Measurements from ENCODE around the gene STS.
"Not testable (repeated sequence)": the region's sequence is repeated elsewhere in the genome, so short reads cannot be mapped to it uniquely, and the experiment has no call there.

Gene STS

DNA sequence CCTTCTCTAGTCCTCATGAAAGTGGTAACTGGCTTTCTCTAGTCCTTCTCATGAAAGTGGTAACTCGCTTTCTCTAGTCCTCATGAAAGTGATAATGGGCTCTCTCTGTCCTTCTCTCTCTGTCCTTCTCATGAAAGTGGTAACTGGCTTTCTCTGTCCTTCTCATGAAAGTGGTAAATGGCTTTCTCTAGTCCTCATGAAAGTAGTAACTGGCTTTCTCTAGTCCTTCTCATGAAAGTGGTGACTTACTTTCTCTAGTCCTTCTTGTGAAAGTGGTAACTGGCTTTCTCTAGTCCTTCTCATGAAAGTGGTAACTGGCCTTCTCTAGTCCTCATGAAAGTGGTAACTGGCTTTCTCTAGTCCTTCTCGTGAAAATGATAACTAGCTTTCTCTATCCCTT, 31.3 kb downstream of the STS start:
- not testable (repeated sequence) for FAIRE-seq; DNase-seq (ENCODE audit: low spot score)

DNA sequence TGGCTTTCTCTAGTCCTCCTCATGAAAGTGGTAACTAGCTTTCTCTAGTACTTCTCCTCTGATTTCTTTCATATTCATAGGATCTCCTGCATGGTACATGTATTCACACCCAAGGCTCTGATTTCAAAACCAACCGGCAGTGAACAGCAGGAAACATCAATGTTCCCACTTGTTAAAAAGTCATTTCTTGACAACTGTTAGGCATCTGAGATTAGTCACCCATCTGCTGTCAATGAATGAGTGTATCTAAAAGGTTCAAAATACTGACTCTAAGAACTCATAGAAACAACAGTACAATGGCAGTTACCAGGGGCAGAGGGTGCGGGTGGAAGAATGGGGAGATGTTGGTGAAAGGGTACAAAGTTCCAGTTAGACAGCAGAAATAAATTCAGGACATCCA, 31.9 kb downstream of the STS start:
- DNase-seq (ENCODE audit: low spot score) (no peak), FAIRE-seq (no peak)

DNA sequence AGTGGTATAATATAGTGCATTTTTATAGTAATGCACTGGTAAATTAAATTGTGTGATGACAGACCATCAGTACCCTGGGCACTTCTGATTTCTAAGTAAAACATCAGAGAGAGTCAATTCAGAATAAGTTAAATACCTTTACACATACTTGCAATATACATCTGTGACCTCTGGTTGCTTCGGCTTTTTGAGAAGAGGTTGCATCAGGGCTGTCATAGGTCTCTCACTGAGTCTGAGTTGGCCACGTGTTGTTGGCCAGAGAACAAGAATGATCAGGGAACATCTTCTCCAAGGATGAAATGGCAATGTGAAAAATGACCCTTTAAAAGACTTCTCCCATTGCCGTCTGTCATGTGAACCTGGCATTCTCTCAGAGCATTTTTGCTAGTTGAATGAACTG, 37.3 kb downstream of the STS start:
- FAIRE-seq, result no peak
- DNase-seq (ENCODE audit: low spot score), result no peak

DNA sequence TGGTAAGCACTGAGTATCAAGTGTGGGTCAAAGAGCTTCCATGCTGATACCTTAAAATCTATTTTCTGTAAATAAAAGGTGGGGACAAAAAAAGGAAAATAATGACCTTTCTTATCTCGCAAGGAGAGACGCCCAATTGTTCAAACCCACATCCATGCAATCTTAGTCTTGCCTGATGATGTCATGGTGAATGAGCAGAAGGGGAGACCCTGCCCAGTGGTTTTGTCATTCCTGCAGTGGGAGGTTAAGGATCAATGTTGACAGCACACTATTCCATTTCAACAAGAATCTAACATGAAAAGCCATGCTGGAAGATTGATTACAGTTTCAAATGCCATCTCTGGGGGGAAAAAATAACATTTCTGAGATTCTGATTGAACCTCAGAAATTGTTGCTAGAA, 41.2 kb downstream of the STS start:
- no peak for FAIRE-seq
- DNase-seq (ENCODE audit: low spot score), result no peak

DNA sequence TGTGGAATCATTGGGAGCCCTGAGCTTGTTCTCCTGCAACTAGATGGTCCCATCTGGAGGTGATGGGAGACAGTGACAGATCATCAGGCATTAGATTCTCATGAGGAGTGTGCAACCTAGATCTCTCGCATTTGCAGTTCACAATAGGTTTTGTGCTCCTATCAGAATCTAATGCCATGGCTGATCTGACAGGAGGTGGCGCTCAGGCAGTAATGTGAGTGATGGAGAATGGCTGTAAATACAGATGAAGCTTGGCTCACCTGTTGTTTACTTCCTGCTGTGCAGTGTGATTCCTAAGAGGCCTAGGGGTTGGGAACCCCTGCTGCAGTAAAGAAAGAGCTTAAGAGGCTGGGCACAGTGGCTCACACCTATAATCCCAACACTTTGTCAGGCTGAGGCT, 42.6 kb downstream of the STS start:
- DNase-seq (ENCODE audit: low spot score) (no peak), FAIRE-seq (no peak)

DNA sequence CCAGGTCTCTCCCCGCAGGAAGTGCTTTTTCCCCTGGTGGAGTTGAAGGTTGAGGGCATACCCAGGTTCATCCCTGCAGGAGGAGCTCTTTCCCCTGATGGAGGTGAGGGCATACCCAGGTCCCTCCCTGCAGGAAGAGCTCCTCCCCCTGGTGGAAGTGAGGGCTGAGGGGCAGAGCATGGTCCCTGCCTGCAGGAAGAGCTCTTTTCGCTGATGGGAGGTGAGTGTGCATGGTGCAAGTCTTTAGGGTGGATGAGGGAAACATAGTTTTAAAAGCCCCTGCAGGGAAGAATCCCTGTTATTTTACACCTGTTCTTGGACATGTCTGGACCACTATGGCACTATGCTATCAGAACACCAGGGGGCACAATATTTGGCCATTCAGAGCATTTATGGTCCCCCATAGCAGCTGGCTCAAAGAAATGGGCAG, 44.2 kb downstream of the STS start:
- FAIRE-seq (no peak), DNase-seq (ENCODE audit: low spot score) (no peak)

DNA sequence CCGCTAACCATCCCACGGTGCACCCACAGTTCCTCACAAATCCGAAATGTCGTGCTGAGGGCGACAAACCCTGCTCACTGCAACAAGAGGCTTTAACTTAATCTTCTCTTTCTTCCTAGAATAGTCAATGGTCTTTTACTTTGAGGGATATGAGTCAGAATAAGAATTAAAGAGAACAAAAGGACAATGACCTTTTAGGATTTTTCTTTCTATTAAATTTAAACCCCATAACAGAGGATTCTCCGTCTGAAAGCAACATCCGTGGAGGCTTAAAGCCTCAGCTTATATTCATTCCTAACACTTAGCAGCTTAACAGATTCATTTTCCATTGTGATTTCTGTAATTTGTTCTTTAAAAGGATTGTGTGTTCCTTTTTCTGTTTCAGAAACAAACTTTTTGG, 45.4 kb downstream of the STS start:
- no peak for FAIRE-seq
- no peak for DNase-seq (ENCODE audit: low spot score)

DNA sequence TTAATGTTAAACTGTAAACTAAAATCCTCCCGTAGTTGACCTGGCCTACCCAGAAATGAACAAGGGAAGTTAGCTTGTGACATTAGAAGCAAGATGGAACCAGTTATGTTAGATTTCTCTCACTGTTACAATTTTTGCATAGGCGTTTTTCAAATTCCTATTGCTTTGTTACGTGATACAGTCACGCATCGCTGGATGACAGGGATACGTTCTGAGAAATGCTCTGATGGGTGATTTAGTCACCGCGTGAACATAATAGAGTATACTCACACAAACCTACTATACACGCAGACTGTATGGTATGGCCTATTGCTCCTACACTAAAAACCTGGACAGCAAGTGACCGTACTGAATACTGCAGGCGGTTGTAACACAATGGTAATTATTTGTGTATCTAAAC, 47.1 kb downstream of the STS start:
- DNase-seq (ENCODE audit: low spot score) (no peak), FAIRE-seq (no peak)
